Subcutaneous adipose tissue (tissue), 4 donors: ENCODE measurements around the gene N4BP2. TPM values are rescaled to one million over a fixed set of nuclear protein-coding genes. Genes with fewer than 3 reads are reported as not detected.

Experiments used
- total RNA-seq, 4 donors: library from RNA; depleted of rRNA; stranded (reverse); fragments of >200 nt; gene quantifications; one replicate each; pipeline ENCODE4 v1.1.0, GENCODE V29; 2016
- TF ChIP-seq, protein P1 (sequence below): fragments of 450-650 bp; IDR thresholded peaks from one replicate; pipeline ENCODE4 v1.5.1; 2016; ENCODE audit warnings: low read depth, mild to moderate bottlenecking, control low read depth, antibody characterized with exemption, moderate library complexity

Gene N4BP2
- total RNA-seq, 4 donors from 2014 or later = 6.8 to 14.2 (median 10.0) TPM

DNA sequence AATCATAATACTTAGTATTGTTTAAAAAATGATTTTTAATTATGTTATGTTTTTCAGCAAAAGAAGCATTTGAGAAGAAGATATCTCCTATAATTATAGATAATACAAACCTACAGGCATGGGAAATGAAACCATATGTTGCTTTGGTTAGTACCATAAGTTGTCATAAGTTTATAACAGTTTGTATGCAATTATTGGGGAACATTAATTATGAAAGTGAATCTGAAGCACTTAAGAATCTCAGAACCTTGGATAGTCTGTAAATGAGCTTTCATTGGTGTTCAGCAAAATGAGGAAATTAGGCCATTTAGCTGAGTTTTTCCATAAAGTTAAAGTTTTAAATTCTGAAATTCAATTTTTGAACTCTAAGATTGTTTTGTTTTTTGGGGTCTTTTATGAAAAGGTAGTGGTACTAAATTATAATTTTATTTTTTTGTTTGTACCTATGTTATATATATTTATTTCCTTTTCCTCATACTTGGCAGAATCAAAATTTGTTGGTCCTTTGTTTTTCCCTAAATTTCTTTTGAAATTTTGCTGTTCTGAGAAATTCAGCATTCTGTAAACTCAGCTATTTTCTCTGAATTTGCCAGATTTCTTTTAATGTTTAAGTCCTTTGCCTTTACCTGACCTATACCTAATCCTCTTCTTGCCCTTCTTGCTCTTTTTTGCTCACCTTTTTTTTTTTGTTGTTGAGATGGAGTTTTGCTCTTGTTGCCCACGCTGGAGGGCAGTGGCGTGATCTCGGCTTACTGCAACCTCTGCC, 55.6 kb downstream of the N4BP2 start:
- TF ChIP-seq, protein P1, sequence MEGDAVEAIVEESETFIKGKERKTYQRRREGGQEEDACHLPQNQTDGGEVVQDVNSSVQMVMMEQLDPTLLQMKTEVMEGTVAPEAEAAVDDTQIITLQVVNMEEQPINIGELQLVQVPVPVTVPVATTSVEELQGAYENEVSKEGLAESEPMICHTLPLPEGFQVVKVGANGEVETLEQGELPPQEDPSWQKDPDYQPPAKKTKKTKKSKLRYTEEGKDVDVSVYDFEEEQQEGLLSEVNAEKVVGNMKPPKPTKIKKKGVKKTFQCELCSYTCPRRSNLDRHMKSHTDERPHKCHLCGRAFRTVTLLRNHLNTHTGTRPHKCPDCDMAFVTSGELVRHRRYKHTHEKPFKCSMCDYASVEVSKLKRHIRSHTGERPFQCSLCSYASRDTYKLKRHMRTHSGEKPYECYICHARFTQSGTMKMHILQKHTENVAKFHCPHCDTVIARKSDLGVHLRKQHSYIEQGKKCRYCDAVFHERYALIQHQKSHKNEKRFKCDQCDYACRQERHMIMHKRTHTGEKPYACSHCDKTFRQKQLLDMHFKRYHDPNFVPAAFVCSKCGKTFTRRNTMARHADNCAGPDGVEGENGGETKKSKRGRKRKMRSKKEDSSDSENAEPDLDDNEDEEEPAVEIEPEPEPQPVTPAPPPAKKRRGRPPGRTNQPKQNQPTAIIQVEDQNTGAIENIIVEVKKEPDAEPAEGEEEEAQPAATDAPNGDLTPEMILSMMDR = no peak

DNA sequence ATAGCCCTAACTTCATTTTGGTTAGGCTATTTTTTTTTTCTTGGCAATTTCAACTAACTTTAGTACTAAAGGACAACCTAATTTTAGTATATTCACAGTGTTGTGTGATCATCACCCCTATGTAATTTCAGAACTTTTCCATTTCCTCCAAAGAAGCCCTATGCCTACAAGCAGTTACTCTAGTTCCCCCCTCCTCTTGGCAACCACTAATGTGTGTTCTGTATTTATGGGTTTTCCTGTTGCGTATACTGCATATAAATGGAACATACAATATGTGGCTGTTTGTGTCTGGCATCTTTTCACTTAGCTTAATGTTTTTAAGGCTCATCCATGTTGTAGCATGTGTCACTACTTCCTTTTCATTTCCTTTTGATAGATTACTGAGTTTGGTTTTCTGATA, 57.6 kb downstream of the N4BP2 start:
- TF ChIP-seq, protein P1 = no peak

DNA sequence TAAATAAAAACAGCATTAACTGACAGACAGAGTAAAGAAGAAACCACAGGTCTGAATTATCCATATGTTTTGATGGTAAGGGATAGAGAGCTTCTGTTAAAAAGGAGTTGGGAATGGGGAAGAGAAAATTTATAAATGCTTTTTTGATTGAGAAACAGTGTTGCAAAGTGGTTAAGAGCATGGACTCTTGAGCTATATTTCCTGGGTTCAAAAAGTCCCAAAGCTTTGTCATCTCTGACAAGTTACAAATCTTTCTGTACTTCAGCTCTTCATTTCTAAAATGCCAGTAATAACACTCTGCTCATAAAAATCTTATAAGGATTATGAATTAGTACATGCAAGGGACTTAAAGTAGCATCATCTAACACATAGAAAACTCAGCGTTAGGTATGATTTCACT, 62.2 kb downstream of the N4BP2 start:
- TF ChIP-seq, protein P1 = no peak

DNA sequence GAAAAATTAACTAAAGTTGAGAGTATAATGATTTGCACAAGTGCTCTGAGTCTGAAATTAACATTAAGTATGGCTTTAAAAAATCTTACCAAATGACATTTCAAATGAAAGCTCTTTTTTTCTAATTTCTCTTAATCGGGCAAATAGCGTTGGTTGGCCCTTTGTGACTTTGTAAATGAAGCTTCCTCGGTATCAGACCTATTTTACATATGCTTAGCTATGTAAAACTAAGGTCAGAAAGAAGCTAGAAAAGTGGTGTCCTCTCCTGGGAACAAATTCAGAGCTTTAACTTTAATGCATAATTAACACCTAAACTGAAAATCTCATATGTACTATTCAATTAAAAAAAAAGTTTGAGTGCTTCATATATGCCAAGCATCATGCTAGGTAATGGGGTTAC, 62.7 kb downstream of the N4BP2 start:
- TF ChIP-seq, protein P1 = no peak

DNA sequence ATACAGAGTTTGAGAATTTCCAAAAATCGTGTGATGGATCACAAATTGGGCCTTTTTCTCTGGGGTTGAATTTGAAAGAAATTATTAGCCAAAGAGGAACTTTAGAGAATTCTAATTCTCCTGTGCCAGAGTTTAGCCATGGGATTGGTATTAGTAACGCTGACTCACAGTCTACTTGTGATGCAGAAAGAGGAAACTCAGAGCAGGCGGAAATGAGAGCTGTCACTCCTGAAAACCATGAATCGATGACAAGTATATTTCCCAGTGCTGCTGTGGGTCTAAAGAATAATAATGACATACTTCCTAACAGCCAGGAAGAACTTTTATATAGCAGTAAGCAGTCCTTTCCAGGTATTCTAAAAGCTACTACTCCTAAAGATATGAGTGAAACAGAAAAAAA, 64.9 kb downstream of the N4BP2 start:
- TF ChIP-seq, protein P1 = no peak

DNA sequence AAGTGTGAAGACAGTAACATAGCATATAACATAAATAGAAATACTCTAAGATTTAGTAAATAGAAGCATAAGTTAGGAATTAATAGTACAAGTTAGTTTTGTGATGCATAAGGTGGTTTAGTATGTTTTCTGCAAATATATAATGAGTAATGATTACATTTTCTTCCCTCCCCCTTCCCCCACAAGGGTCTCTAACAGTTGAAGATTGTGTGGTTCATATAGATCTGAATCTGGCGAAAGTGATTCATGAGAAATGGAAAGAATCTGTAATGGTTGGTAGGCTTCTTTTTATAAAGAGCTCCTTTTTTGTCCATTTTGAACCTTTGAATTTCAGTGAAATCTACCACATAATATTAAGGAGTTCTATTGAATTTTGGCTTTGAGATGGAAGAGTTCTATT, 66.3 kb downstream of the N4BP2 start:
- TF ChIP-seq, protein P1 = no peak

DNA sequence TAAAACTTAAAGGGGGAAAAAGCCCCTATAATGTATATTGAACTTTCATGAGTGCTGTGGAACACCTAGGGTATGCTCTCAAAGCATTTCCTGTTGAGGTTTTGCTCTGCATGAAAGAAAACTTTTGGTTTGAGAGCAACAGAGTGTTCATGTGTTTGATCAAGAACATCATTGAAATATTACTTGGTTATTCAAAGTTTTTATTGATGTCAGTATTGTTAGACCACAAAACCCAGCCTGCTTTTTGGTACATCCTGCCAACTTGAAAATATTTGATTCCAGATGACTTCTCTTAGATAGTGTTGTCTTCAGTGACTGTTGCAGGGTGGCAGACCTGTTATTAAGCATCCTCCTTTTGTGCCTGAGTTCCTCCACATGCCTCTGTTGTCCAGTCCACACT, 68.0 kb downstream of the N4BP2 start:
- TF ChIP-seq, protein P1 = no peak
